Adipose tissue (tissue), 3 donors: ENCODE data around the gene LONRF2. TPM values are rescaled to one million over a fixed set of nuclear protein-coding genes. Genes with fewer than 3 reads are reported as not detected.

ENCODE experiments used
- H3K27ac ChIP-seq: one replicate; pipeline ENCODE4 v1.5.1; 2013; ENCODE audit warnings: low read depth, low read length
- WGBS, 3 donors: extraction: QIAGEN DNeasy Blood & Tissue Kit; methylation state at CpG; one replicate each; pipeline ENCODE4 v1.1.7; 2013; 5-methylcytosine and 5-hydroxymethylcytosine counted together
- polyA plus RNA-seq, 3 donors: library from polyadenylated mRNA; stranded (reverse); fragments of 200-250 nt; gene quantifications; one replicate each; pipeline ENCODE4 v1.2.3, GENCODE V29; 2013
- donor health status: healthy with polysubstance abuse.
- donor health status: Bipolar disorder and iron deficiency.
- donor health status: healthy.

LONRF2 gene
- polyA plus RNA-seq, 3 donors, result 1.3 to 1.7 (median 1.5) TPM

GRCh38 chr2:100224988-100225710, 97.2 kb downstream of the LONRF2 start:
- H3K27ac ChIP-seq, result no peak overlapping the region
- 43 to 52% (median 46%) methylated on average over 3 of the region's 3 CpGs for WGBS, 3 donors

- no peak overlapping the region for H3K27ac ChIP-seq
- 88 to 95% (median 92%) methylated on average over 6 of the region's 6 CpGs for WGBS, 3 donors
Measured at GRCh38 chr2:100223502-100223901, 98.8 kb downstream of the LONRF2 start.

Other genes with a start within 250 kb of the LONRF2 start
- under 1 TPM; 0.21 to 0.56 (median 0.56) TPM for gene AFF3, start 179.9 kb downstream of the LONRF2 start, polyA plus RNA-seq
- 1 to 10 TPM; 1.7 to 3.9 (median 2.7) TPM for gene CHST10, start 95.2 kb upstream of the LONRF2 start, polyA plus RNA-seq
- gene NMS, start 148.0 kb upstream of the LONRF2 start, polyA plus RNA-seq, result not detected
- gene PDCL3, start 240.5 kb upstream of the LONRF2 start, polyA plus RNA-seq, result 10 to 100 TPM in 2 of 3 donors, 1 to 10 TPM in 1; 9.5 to 23.6 (median 17.9) TPM